Measurements from ENCODE around the gene C5AR1. TPM values are rescaled to one million over a fixed set of nuclear protein-coding genes. Genes with fewer than 3 reads are reported as not detected.
"Not testable (repeated sequence)": the region's sequence is repeated elsewhere in the genome, so short reads cannot be mapped to it uniquely, and the experiment has no call there.

Gene C5AR1
- total RNA-seq, 1 donor from 2014 or later, result 0.48 TPM

DNA sequence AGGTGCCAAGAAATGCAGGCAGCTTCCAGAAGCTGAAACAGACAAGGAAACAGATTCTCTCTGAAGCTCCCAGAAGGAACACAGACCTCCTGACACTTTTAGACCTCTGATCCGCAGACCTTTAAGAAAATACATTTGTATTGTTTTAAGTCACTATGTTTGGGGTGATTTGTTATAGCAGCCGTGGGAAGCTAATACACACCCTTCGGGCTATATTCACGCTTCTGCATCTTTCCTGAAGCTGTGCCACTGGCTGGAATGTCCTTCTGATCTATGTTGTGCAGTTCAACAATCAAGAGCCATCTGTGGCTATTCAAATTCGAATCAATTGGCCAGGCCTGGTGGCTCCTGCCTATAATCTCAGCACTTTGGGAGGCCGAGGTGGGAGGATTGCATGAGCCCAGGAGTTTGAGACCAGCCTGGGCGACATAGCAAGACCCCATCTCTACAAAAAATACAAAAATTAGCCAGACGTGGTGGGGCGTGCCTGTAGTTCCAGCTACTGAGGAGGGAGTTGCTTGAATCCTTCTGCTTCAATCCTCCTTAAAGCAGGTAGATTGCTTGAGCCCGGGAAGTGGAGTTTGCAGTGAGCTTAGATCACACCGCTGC, 33.6 kb downstream of the C5AR1 start:
- DNase-seq (ENCODE audit: extremely low spot score, unreplicated experiment), result no peak
- H3K4me3 Mint-ChIP-seq (ENCODE audit: unreplicated experiment), result no peak overlapping the region
- H3K27ac Mint-ChIP-seq (ENCODE audit: unreplicated experiment), result no peak overlapping the region
- H3K27me3 Mint-ChIP-seq (ENCODE audit: unreplicated experiment), result no peaks in the 10 kb centered on the region
- peaks cover under 1% of the 10 kb centered on the region for H3K4me1 Mint-ChIP-seq (ENCODE audit: unreplicated experiment)
- H3K36me3 Mint-ChIP-seq (ENCODE audit: unreplicated experiment), result no peaks in the 10 kb centered on the region
- no peaks in the 10 kb centered on the region for H3K9me3 Mint-ChIP-seq (ENCODE audit: unreplicated experiment)
- TF ChIP-seq, protein P1, sequence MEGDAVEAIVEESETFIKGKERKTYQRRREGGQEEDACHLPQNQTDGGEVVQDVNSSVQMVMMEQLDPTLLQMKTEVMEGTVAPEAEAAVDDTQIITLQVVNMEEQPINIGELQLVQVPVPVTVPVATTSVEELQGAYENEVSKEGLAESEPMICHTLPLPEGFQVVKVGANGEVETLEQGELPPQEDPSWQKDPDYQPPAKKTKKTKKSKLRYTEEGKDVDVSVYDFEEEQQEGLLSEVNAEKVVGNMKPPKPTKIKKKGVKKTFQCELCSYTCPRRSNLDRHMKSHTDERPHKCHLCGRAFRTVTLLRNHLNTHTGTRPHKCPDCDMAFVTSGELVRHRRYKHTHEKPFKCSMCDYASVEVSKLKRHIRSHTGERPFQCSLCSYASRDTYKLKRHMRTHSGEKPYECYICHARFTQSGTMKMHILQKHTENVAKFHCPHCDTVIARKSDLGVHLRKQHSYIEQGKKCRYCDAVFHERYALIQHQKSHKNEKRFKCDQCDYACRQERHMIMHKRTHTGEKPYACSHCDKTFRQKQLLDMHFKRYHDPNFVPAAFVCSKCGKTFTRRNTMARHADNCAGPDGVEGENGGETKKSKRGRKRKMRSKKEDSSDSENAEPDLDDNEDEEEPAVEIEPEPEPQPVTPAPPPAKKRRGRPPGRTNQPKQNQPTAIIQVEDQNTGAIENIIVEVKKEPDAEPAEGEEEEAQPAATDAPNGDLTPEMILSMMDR (IDR thresholded peaks at IDR 0.05), result no peak

DNA sequence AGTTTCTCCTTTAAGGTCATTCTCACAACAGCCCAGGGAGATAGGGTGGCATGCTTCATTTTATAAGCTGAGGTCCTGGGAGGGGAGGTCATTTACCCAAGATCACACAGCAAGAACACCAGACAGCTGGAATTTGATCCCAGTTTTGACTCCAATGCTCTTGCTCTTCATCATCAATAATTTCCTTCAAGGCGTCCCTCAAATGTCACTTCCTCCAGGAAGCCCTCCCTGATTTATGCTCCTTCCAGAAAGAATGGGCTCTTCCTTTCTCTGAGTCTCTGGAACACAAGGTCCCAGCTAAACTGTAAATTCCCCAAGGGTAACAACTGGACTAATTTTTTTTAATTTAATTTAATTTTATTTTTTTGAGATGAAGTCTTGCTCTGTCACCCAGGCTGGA, 34.8 kb downstream of the C5AR1 start:
- Mint-ChIP-seq H3K4me1 (ENCODE audit: unreplicated experiment) (peaks cover 9% of the 10 kb centered on the region), H3K9me3 (ENCODE audit: unreplicated experiment) (no peaks in the 10 kb centered on the region), H3K4me3 (ENCODE audit: unreplicated experiment) (no peak overlapping the region), H3K27ac (ENCODE audit: unreplicated experiment) (no peak overlapping the region), H3K36me3 (ENCODE audit: unreplicated experiment) (no peaks in the 10 kb centered on the region), H3K27me3 (ENCODE audit: unreplicated experiment) (no peaks in the 10 kb centered on the region)
- no peak for DNase-seq (ENCODE audit: extremely low spot score, unreplicated experiment)
- TF ChIP-seq, protein P1 (IDR thresholded peaks at IDR 0.05), result no peak

GRCh38 chr19:47346024-47346423, 36.4 kb downstream of the C5AR1 start:
- not testable (repeated sequence) for H3K27ac Mint-ChIP-seq (ENCODE audit: unreplicated experiment); DNase-seq (ENCODE audit: extremely low spot score, unreplicated experiment); H3K4me3 Mint-ChIP-seq (ENCODE audit: unreplicated experiment); H3K36me3 Mint-ChIP-seq (ENCODE audit: unreplicated experiment); H3K9me3 Mint-ChIP-seq (ENCODE audit: unreplicated experiment); H3K27me3 Mint-ChIP-seq (ENCODE audit: unreplicated experiment)
- H3K4me1 Mint-ChIP-seq (ENCODE audit: unreplicated experiment), result peaks cover 22% of the 10 kb centered on the region

GRCh38 chr19:47348819-47349795, 39.4 kb downstream of the C5AR1 start, which contains the start of gene DHX34:
DHX34 (plus strand) TSS chr19:47349315; CDS start chr19:47353031, 3,716 bp downstream.
- H3K27ac Mint-ChIP-seq (ENCODE audit: unreplicated experiment), result peak within 1 kb of the TSS; percentile 76
- peak; percentile 99 for DNase-seq (ENCODE audit: extremely low spot score, unreplicated experiment)
- peak within 1 kb of the TSS; percentile 97 for H3K4me3 Mint-ChIP-seq (ENCODE audit: unreplicated experiment)
- peaks cover 22% of the 10 kb centered on the region for H3K4me1 Mint-ChIP-seq (ENCODE audit: unreplicated experiment)
- TF ChIP-seq, protein P1 (IDR thresholded peaks at IDR 0.05), result peak; percentile 99
- peaks cover 7% of the 10 kb centered on the region for H3K36me3 Mint-ChIP-seq (ENCODE audit: unreplicated experiment)
- H3K9me3 Mint-ChIP-seq (ENCODE audit: unreplicated experiment), result no peaks in the 10 kb centered on the region
- no peaks in the 10 kb centered on the region for H3K27me3 Mint-ChIP-seq (ENCODE audit: unreplicated experiment)

GRCh38 chr19:47350630-47351029, 41.0 kb downstream of the C5AR1 start:
- Mint-ChIP-seq H3K4me3 (ENCODE audit: unreplicated experiment) (peak overlapping the region; percentile 49), H3K4me1 (ENCODE audit: unreplicated experiment) (peaks cover 22% of the 10 kb centered on the region), H3K27ac (ENCODE audit: unreplicated experiment) (peak overlapping the region; percentile 23), H3K36me3 (ENCODE audit: unreplicated experiment) (peaks cover 13% of the 10 kb centered on the region), H3K9me3 (ENCODE audit: unreplicated experiment) (no peaks in the 10 kb centered on the region), H3K27me3 (ENCODE audit: unreplicated experiment) (no peaks in the 10 kb centered on the region)
- DNase-seq (ENCODE audit: extremely low spot score, unreplicated experiment), result no peak
- TF ChIP-seq, protein P1 (IDR thresholded peaks at IDR 0.05), result no peak

Measured in osteocyte (in vitro differentiated cells).